Osteoblast (primary cell): ENCODE results near the gene MAD1L1. TPM values are rescaled to one million over a fixed set of nuclear protein-coding genes. Genes with fewer than 3 reads are reported as not detected.
A peak's percentile ranks its signal among the peaks of the same experiment; 100 is the strongest.

Source experiments
- DNase-seq: peaks from one replicate; pipeline ENCODE4 v3.0.0; 2011; ENCODE audit warnings: low spot score, mixed read lengths; ENCODE audit not compliant: insufficient read length; ENCODE audit errors: missing footprints
- H2AFZ ChIP-seq: 2 replicates; pipeline ENCODE4 v1.6.0; 2011; ENCODE audit warnings: mild to moderate bottlenecking, low read length
- H3K27ac ChIP-seq: 2 replicates; pipeline ENCODE4 v1.5.1; 2011; ENCODE audit warnings: mild to moderate bottlenecking, low read depth, low read length, moderate library complexity
- H3K27me3 ChIP-seq: 2 replicates; pipeline ENCODE4 v1.6.0; 2012; ENCODE audit warnings: mild to moderate bottlenecking, control low read depth, inconsistent platforms, low read length, moderate library complexity; ENCODE audit not compliant: insufficient read depth
- H3K36me3 ChIP-seq: 2 replicates; pipeline ENCODE4 v1.5.1; 2011; ENCODE audit warnings: mild to moderate bottlenecking, low read length, control low read depth, moderate library complexity; ENCODE audit not compliant: insufficient read depth
- H3K4me1 ChIP-seq: 2 replicates; pipeline ENCODE4 v1.5.1; 2011; ENCODE audit warnings: mild to moderate bottlenecking, low read length, control low read depth, moderate library complexity; ENCODE audit not compliant: insufficient read depth
- H3K4me2 ChIP-seq: 2 replicates; pipeline ENCODE4 v1.6.0; 2011; ENCODE audit warnings: mild to moderate bottlenecking, low read length; ENCODE audit not compliant: insufficient read depth
- H3K4me3 ChIP-seq: fragments of 200-600 bp; sonication (generic); 3 replicates; pipeline ENCODE4 v1.5.1; 2012; ENCODE audit warnings: mild to moderate bottlenecking, low read length, inconsistent platforms; ENCODE audit not compliant: insufficient read depth
- H3K79me2 ChIP-seq: 2 replicates; pipeline ENCODE4 v1.6.0; 2012; ENCODE audit warnings: mild to moderate bottlenecking, low read length, control low read depth, inconsistent platforms; ENCODE audit not compliant: insufficient read depth
- H3K9me3 ChIP-seq: 2 replicates; pipeline ENCODE4 v1.5.1; 2011; ENCODE audit warnings: low read depth, low read length, control low read depth
- H4K20me1 ChIP-seq: 2 replicates; pipeline ENCODE4 v1.6.0; 2012; ENCODE audit warnings: mild to moderate bottlenecking, low read length, control low read depth; ENCODE audit not compliant: insufficient read depth
- total RNA-seq: library from RNA; depleted of rRNA; stranded (reverse); fragments of >200 nt; gene quantifications from 2 replicates; pipeline ENCODE4 v1.2.3, GENCODE V29; 2012
- TF ChIP-seq, protein P1 (sequence below): IDR thresholded peaks from 2 replicates; pipeline ENCODE4 v1.5.1; 2011; ENCODE audit warnings: mild to moderate bottlenecking, low read depth, low read length, moderate library complexity; ENCODE audit errors: extremely low read depth

Gene MAD1L1
- total RNA-seq, 1 donor = 66.2 TPM

- Histone ChIP-seq H3K4me1 (peaks cover 11% of the 10 kb centered on the region), H4K20me1 (no peaks in the 10 kb centered on the region), H3K36me3 (no peaks in the 10 kb centered on the region), H3K27me3 (no peaks in the 10 kb centered on the region), H3K79me2 (no peaks in the 10 kb centered on the region), H3K4me3 (peak overlapping the region; percentile 39), H2AFZ (peak overlapping the region; percentile 68), H3K4me2 (peak overlapping the region; percentile 60), H3K9me3 (no peaks in the 10 kb centered on the region), H3K27ac (peak overlapping the region; percentile 51)
- DNase-seq = peak; percentile 99
- TF ChIP-seq, protein P1, sequence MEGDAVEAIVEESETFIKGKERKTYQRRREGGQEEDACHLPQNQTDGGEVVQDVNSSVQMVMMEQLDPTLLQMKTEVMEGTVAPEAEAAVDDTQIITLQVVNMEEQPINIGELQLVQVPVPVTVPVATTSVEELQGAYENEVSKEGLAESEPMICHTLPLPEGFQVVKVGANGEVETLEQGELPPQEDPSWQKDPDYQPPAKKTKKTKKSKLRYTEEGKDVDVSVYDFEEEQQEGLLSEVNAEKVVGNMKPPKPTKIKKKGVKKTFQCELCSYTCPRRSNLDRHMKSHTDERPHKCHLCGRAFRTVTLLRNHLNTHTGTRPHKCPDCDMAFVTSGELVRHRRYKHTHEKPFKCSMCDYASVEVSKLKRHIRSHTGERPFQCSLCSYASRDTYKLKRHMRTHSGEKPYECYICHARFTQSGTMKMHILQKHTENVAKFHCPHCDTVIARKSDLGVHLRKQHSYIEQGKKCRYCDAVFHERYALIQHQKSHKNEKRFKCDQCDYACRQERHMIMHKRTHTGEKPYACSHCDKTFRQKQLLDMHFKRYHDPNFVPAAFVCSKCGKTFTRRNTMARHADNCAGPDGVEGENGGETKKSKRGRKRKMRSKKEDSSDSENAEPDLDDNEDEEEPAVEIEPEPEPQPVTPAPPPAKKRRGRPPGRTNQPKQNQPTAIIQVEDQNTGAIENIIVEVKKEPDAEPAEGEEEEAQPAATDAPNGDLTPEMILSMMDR = peak; percentile 35
Observed at GRCh38 chr7:1912593-1913465, 319.9 kb downstream of the MAD1L1 start.

- Histone ChIP-seq H3K27me3 (no peaks in the 10 kb centered on the region), H3K4me1 (peaks cover 11% of the 10 kb centered on the region), H3K9me3 (no peaks in the 10 kb centered on the region), H3K4me3 (no peak overlapping the region), H2AFZ (no peak overlapping the region), H4K20me1 (no peaks in the 10 kb centered on the region), H3K4me2 (no peak overlapping the region), H3K27ac (no peak overlapping the region), H3K36me3 (no peaks in the 10 kb centered on the region), H3K79me2 (no peaks in the 10 kb centered on the region)
- no peak for DNase-seq
- TF ChIP-seq, protein P1 = no peak
Observed at GRCh38 chr7:1911571-1911970, 321.2 kb downstream of the MAD1L1 start.

DNA sequence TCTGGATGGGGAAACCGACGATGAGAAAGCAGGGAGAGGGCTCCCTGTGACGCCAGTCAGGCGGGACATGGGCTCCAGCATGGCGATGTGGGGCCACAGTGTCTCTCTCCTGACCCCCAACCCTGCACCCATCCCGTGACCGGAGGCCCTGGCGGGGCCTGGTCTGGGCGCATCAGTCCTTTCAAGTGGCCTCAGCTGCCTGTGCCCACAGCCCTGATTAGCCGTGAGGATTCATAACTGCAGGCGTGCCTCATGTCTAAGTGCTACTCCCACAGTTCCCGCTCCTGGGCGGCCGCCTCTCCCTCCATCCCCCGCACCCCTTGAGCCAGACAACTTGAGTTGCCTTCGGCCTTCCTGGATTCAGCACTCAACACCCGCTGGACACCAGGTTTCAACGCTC lies 321.9 kb downstream of the MAD1L1 start:
- Histone ChIP-seq H3K4me3 (no peak overlapping the region), H3K9me3 (no peaks in the 10 kb centered on the region), H3K4me1 (peaks cover 11% of the 10 kb centered on the region), H3K79me2 (no peaks in the 10 kb centered on the region), H3K36me3 (no peaks in the 10 kb centered on the region), H4K20me1 (no peaks in the 10 kb centered on the region), H3K27ac (no peak overlapping the region), H3K4me2 (no peak overlapping the region), H2AFZ (no peak overlapping the region), H3K27me3 (no peaks in the 10 kb centered on the region)
- no peak for DNase-seq
- TF ChIP-seq, protein P1 = no peak

- no peaks in the 10 kb centered on the region for H3K79me2 ChIP-seq
- H4K20me1 ChIP-seq = no peaks in the 10 kb centered on the region
Observed at GRCh38 chr7:1910081-1910685, 322.6 kb downstream of the MAD1L1 start.

More at GRCh38 chr7:1910081-1910685, 322.6 kb downstream of the MAD1L1 start:
- Histone ChIP-seq H3K4me2 (no peak overlapping the region), H3K27ac (no peak overlapping the region), H3K27me3 (no peaks in the 10 kb centered on the region), H3K36me3 (no peaks in the 10 kb centered on the region), H2AFZ (no peak overlapping the region), H3K4me1 (peaks cover 11% of the 10 kb centered on the region), H3K9me3 (no peaks in the 10 kb centered on the region), H3K4me3 (no peak overlapping the region)
- DNase-seq = no peak
- TF ChIP-seq, protein P1 = no peak
